Astrocyte of the hippocampus (primary cell): ENCODE measurements around the gene BBX.
"Not testable (repeated sequence)": the region's sequence is repeated elsewhere in the genome, so short reads cannot be mapped to it uniquely, and the experiment has no call there.

Experiments used
- DNase-seq: peaks from one replicate; pipeline ENCODE4 v3.0.0; 2011; ENCODE audit warnings: low read depth, low spot score

The BBX gene

DNA sequence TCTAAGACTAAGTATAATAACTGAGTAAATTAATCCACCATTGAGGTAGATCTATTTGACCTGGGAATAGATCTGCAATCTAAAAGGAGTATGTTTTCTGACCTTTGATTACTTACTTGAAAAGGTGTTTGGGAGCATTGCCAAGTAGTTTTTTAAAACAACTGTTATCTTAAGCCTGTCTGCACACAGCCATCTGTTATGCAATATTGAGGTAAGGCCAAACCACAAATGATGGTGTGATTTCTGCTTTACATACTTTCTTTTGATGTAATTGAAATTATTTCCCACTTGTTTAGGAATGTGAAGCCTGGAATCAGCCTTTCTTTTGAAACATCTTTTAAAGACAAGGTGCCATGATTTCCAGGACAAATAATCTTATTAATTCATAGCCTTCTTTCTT, 274.0 kb downstream of the BBX start:
- DNase-seq = peak; percentile 84

DNA sequence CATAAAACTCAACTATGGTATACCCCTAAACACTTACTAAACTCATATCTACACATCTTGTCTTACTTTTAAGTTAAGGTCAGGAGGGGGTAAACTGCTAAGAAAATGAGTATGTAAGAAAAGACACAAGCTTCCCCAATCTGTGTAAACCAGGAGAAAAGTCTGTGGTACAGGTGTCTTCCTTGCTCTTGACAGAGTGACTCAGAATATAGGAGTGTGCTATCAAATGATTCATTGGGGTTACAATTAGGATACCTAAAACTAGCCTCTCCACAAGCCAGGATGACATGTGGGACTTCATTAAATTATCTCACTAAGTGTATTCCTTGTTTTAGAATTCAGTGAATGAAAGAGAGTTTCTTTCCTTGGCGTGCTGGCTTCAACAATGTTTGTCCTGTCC, 274.8 kb downstream of the BBX start:
- DNase-seq = no peak

DNA sequence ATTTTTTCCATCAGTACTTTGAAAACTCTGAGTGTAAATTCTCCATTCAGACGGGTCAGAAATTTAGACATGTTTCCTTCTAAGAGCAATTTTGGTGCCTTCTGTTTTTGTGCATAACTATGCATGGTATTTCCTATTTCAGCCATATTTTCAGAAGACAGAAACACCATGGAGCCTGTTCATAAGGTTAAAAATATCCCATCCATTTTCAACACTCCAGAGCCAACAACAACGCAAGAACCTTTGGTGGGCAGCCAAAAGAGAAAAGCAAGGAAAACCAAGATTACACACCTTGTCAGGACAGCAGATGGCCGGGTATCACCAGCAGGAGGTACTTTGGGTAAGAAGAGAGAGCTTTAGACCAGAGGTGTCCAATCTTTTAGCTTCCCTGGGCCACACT, 275.6 kb downstream of the BBX start:
- peak; percentile 57 for DNase-seq

DNA sequence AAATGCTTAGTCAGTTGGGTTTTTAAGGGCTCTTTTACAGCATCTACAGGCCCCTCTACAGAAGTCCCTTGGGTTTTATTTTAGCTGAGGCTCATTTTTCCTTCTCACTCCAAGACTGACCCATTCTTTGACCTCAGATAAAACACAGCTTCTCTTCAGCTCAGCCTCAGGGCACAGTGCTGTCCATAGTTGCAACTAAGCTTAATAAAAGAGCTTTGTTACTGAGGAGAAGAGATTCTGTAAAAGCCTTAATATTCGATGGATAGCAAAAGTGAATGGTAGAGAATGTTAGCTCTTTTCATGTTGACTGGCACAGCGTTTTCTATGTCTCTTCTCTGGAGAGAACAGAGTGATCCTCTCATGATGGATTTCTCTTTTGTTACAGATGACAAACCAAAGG, 277.9 kb downstream of the BBX start:
- DNase-seq = no peak

DNA sequence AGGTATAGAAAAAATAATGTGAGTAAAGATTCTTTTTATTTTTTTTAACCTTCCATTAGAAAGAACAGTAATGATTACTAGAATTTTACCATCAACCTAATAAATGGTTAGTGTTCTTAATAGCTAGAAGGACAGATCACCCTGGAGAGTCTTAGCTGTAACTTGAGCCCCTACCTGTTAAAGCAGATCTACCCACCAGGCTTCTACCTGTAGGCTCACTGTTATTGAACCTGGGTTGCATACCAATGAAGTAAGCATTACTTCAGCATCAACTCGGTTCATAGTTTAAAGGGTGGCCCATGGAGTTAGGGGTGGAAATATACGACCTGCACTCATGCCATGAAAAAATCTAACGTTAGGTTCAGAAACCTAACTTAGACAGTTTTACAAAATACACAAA, 280.4 kb downstream of the BBX start:
- no peak for DNase-seq

DNA sequence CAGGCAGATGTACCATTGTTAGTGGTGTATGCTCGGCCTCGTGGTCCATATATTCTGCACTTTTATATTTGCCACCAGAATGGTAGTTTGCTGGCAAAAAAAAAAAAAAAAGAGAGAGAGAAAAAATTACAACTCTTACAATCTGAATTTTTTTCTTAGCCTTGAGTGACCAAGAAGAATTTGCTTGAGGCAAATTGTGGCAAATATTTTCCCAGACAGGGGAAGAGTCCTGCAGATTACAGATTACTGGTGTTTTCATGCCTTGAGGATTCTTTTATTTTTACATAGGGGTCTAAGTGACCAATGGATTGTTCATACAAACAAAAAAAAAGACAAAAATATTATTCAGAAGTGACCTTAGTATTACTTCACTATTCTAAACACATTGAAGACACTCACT, 283.3 kb downstream of the BBX start:
- no peak for DNase-seq

DNA sequence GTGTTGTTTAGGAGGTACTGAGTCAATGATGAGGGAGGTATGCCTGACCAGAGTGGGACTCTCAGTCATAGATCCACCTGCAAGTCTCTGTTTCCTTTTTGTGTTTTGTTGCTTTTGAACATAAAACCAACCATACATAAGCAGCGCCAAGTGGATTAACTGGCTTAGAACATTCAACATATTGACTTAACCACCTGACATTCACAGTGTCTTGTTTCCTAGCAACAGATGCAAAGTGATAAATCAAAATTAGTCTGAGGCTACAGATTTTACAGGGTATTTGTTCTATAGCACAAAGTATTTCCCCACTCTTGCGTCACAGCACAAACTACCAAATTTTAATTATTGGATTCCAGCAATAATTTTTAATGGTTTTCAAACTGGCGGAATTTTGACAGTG, 283.8 kb downstream of the BBX start:
- no peak for DNase-seq

DNA sequence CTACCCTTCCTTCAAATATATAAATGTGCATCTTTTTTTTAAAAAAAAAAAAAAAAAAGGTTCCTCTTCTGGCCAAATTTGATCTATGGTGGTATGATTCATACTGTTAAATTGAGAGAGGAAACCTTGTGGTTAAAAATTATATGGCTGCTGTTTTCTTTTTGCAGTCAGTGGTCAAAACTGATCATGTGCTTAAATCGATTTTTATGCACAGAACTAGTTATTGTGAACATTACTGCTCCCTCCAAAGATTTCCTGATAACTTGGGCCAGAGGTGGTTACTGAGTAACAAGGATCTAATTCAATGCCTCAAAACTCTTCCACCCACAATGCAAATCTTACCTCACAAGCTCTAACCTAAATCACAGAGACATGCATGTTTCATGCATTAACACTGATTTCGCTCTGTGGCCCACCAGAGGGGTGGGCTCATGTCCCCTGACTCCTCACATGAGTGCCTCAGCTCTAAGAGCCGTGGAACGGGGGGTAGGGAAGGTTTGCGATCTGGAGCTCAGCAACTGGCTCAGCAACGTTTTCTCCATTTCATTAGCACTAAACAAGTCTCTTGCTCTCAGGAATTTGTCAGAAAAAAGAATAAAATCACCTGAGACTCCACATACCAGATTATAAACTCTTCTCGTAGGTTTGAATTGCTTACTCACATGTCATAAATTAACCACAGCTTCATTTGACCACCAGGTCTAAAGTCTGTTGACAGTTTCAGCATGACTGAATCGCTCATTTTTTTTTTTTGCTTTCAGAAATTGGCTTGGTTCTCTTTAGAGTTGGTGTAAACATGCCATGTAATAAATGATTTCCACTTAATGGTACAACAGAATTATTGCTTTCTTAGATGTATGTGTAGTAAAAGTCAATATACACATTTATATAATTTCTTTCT, 287.7 kb downstream of the BBX start:
- DNase-seq = no peak

DNA sequence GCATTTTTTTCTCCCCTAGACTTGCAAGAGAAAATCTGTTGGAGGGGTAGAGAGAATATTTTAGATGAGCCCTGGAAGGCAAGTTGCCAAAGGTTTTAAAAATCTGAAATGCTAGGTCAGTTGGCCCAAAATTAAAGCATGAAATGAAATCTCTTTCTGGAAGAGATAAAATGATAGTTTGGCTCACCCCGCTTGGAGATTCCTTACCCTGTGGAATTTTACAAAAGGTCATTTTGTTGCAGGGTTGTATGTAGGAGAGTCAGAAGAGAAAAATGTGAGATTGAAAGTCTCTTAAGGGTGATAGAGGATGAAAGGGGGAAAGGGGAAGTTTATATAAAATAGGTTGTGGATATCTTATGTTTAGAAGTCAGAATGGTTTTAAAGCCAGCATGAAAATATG, 290.3 kb downstream of the BBX start:
- no peak for DNase-seq

DNA sequence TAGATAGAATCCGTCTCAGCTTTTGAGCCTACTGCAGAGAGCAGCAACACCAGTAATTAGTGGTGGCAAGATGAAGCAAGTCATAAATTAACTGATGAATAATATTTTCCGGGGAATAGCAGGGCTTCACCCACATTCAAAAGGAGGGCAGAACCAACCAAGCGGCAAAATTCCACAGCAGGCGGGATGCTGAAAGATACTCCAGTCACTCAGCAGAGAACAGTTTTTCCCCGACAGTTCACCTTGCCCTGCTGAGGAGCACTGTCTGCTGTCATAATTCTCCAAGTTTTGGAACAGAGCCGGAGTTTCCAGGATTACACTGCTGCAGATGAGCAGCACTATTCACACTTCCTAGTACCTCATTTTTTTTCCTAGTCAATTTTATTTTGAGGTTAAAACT, 293.3 kb downstream of the BBX start:
- no peak for DNase-seq

DNA sequence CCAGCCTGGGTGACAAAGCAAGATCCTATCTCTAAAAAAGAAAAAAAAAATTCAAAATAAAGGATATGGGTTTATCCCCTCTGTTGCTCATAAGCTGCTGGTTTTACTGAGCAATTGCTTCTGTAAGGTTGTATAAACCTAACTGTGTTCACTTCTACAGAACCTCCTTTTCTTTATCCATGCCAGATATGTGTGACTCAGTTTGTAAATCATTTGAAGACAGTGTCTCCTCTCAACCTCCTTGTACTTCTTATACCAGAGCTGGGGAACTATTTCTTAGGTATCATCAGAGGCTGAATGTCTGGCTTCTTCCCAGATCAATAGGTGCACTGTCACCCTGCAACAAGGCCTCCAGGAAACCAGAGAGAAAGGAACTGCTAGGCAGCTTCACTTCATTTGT, 294.3 kb downstream of the BBX start:
- DNase-seq = no peak

DNA sequence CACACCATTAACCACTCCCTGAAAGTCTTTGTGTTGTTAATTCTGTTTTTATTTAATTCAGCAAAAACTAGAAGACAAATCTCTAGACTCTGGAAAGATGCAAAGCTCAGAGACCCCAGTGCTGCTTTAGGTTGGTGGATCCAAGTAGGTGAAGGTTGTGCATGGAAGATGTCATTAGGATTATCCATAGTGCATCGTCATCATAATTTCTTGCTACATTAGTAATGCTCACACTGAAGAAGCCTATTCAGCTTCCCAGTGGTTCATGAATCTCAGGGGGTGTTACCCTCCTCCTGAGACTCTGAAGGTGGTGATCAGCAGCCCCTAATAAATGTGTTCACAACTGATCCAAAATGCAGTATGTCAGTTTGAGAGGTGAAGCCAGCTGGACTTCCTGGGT, 295.3 kb downstream of the BBX start:
- no peak for DNase-seq

DNA sequence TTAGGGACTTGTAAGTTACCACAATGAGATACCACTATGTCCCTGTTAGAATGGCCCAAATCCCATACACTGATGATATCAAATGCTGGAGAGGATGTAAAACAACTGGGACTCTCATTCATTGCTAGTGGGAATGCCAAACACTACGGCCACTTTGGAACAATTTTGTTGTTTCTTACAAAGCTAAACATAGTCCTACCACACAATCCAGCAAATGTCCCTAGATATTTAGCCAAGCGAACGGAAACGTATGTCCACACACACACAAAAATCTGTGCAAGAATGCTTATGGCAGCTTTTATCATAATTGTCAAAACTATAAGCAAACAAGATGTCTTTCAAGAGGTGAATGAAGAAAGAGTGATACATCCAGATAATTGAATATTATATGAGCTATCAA, 296.9 kb downstream of the BBX start:
- no peak for DNase-seq

DNA sequence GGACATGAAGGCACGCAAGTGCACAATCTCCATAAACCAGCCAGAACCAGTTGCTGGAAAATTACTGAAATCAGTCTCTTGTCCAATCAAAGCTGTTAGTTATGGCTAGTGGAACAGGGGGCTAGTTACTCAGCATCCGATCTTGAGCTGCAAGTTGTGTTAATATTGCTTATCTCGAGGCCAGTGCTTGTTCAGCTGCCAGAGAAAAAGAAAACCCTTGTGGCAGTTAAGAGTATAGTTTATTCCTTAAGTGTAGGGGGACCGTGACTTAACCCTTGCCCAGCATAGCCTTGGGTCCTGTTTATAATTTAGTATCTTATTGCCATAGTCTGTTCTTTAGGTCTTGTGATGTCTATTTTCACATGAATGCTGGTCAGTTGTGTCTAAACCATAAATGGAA, 299.5 kb downstream of the BBX start:
- no peak for DNase-seq

DNA sequence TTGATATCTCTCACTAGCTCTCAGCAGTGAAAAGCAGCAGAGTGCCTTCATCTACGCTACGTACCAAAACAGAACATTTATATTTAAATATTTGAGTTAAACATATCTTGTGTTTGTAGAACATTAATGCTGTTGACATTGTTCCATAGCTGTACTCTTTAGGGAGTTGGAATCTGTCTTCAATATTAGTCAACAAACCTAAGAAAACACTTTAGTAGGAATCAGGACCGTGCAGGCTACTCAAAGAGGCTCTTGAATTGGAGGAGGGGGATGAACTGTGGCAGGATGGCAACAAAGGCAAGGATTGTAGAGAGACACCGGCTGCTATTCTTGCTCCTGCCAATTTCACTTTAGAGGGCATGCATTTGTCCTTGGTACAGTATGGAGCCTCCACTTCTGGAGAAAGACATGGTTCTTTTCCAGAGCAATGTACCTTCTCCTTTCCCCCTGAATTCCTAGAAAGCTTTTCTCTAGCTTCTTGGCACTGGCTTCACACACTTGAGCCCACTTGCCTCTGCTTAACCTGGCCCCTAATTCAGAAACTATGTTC, 302.1 kb downstream of the BBX start:
- DNase-seq = no peak

DNA sequence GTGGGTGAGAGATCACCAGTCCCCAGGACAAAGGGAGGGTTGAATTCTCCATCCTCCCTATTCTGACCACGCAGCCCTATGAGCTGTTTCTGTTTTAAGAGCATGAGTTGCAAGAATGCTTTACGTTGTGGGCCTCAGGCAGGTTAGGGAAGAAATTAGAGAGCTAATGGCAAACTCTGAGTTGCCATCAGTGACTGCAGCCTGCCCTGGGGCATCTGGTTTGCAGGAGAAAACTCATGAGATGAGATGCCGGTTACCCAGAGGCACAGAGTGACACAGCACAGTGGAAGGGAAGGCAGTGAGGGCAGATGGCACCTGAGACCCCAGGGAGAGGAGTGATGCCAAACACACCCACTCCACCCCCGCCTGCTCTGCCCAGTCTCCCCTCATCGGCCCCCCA, 302.8 kb downstream of the BBX start:
- no peak for DNase-seq

DNA sequence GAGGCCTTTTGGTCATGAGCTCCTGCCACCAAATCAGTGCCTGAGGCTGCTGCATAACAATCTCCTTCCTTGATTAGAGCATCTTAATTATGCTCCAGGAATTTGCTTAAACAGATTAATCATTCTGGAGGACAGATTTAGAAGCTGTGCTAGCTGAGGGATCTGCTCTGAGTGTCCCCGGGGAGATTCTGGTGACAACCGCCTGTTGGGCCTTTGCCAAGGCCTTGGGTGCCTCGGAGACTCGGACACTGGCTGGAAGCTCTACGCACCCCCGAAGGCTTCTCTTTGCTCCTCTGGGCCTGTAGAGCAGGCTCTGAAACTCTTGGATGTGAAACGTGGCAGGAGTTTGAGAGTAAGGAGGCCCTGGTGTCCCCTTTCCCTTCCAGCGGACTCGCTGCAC, 304.0 kb downstream of the BBX start:
- DNase-seq = no peak

DNA sequence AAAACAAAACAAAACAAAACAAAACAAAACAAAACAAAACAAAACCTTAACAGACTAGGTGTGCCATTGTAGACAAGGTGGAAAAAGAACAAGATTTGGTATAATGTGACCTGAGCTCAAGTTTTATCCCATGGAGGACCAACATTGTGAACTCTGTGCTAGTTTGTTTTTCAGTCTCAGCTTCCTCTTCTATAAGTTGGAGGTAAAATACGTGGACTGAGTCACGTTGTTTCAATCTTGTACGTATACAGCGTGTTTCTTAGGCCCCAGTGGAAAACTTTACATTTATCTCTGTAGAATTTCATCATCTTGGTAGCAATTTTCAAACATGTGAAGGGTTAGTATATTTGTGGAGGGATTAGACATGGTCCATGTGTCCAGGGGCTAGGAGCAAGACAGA, 306.4 kb downstream of the BBX start:
- no peak for DNase-seq

DNA sequence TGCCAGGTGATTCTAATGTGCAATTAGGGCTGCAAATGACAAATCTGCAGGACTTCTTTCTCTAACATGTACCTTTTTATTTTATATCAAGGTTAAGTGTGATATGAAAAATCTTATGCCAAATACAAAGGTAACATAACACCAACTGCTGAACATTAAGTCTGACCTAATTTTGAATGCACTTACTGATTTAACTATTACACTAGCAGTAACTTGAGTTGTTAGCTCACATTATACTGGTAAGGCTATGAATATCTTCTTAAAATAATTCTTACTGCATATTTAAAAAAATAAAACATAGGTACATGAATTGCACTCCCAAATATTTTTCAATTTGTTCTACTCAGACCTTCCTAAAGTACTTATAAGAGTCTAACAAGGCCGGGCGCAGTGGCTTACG, 308.8 kb downstream of the BBX start:
- DNase-seq = no peak

DNA sequence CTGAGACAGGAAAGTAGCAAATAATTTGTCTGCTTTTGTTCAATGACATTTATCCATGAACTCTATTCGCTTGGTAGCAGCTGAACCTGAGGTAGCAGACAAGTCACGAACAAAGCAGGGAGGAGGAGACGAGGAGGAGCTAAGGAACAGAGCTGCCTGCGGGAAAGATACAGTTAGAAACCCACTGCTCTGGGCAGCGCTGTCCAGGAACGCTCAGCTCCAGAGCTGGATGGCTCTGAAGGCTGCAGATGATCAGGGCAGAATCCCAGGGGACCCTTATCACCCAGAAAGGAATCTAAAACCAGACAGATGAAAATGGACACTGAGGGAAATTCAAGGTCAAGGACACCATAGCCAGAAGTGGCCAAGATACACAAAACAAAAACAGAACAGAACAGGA, 310.3 kb downstream of the BBX start:
- DNase-seq = no peak

DNA sequence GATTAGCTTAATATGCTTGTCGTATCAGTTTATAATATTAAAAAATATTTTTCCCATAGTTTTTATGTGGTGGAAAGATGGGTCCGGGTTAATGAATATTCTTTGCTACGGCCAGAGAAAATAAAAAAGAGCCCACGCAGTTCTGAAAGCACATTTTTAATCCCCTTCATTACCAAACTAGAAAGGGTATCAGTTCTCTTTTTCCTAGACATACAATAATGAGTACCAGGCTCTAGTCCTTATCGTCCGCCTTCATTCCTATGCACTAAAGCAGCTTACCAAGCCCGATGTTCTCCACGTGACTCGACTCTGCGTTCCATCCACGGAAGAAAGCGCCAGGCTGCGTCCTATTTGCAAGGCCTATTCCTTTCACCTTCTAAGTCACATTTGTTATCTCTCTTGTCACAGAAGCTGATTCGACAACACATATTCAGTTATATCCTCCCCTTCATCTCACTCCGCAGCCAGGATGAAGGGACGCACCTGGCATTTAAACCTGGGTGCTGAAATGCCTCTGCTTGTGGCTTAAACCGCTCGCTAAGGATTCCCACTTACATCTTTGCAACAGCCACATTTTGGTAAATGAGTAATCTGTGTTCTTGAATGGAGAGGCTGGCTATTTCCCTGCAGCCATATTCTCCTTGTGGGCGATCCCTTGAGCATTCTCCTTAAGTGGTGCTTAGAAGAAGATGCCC, 311.1 kb downstream of the BBX start:
- no peak for DNase-seq

DNA sequence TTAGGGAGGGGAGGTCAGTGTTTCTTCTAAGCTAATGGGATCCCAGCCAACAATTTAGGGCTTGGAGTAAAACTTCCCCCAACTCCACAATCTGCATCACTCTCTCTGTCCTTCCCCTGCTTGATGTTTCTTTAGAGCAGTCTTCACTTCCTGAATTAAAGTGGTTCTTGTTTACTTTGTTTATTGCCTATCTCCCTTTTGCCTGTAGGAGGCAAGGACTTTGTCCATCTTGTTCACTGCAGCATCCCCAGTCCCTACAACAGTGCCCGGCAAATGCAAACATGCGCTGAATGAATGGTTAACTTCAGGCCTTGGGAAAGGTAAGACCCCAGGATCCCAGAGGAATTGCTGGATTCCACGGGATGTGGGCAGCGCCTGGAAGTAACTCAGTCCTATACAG, 312.2 kb downstream of the BBX start:
- not testable (repeated sequence) for DNase-seq
